Activated CD8-positive, alpha-beta T cell treated with anti-CD3 and anti-CD28 coated beads for 36 hours (primary cell): ENCODE results near the gene LUC7L2. TPM values are rescaled to one million over a fixed set of nuclear protein-coding genes. Genes with fewer than 3 reads are reported as not detected.
"Not testable (repeated sequence)": the region's sequence is repeated elsewhere in the genome, so short reads cannot be mapped to it uniquely, and the experiment has no call there.

Source experiments
- ATAC-seq: fragments of 200-7000 bp; cut with Tn5 transposase; one replicate; pipeline ENCODE4 v1.10.0; 2021; ENCODE audit warnings: mild to moderate bottlenecking, moderate library complexity
- CTCF ChIA-PET: fragments of 350-600 bp; sonication (Branson Sonifier 250); formaldehyde crosslinking; loops from one replicate; lab custom pipeline; 2021; ENCODE audit warnings: antibody characterized with exemption; lab: Charles Lee
- POLR2A ChIA-PET: fragments of 350-600 bp; sonication (Branson Sonifier 250); formaldehyde crosslinking; loops from one replicate; lab custom pipeline; 2021; ENCODE audit warnings: antibody characterized with exemption; lab: Charles Lee
- DNase-seq: peaks from one replicate; pipeline ENCODE4 v3.0.0-alpha.2; 2020
- H3K27ac Mint-ChIP-seq: one replicate; pipeline ENCODE4 v1.8.0; 2021; ENCODE audit warnings: mild to moderate bottlenecking, mixed read lengths
- H3K27me3 Mint-ChIP-seq: one replicate; pipeline ENCODE4 v1.8.0; 2021; ENCODE audit warnings: mixed read lengths
- H3K36me3 Mint-ChIP-seq: one replicate; pipeline ENCODE4 v1.8.0; 2021; ENCODE audit warnings: low read depth, mixed read lengths
- H3K4me1 Mint-ChIP-seq: one replicate; pipeline ENCODE4 v1.8.0; 2021; ENCODE audit warnings: low read depth, mixed read lengths
- H3K4me3 Mint-ChIP-seq: one replicate; pipeline ENCODE4 v1.8.0; 2021; ENCODE audit warnings: mild to moderate bottlenecking, moderate library complexity, mixed read lengths
- H3K9me3 Mint-ChIP-seq: one replicate; pipeline ENCODE4 v1.8.0; 2021; ENCODE audit warnings: mixed read lengths
- CTCF ChIP-seq: fragments of 200-600 bp; IDR thresholded peaks from one replicate; pipeline ENCODE4 v1.8.0; 2022; ENCODE audit warnings: antibody characterized with exemption, mild to moderate bottlenecking
- intact Hi-C: fragments of 100-400 bp; cut with micrococcal nuclease; formaldehyde crosslinking; loops from one replicate; pipeline ENCODE4 v1.10.0; 2022
- total RNA-seq, 2 experiments: library from RNA; stranded (reverse); gene quantifications; one replicate each; pipeline ENCODE4 v1.2.3, GENCODE V29; 2021

Gene LUC7L2
- total RNA-seq, 2 experiments from 2014 or later = 133 to 140 TPM

- DNase-seq (no peak), ATAC-seq (no peak)
- Mint-ChIP-seq H3K4me3 (no peak overlapping the region), H3K4me1 (peaks cover 30% of the 10 kb centered on the region), H3K27me3 (no peaks in the 10 kb centered on the region), H3K27ac (no peak overlapping the region), H3K36me3 (peaks cover 56% of the 10 kb centered on the region), H3K9me3 (no peaks in the 10 kb centered on the region)
- ChIA-PET CTCF (interaction anchor here (1.9 kb wide), 1 partner anchor 38 kb away, joined by 6 read pairs; no protein-coding TSS in a partner anchor), POLR2A (interaction anchor here (0.9 kb wide), 1 partner anchor 19 kb away, joined by 3 read pairs; no protein-coding TSS in a partner anchor)
- no peak for TF ChIP-seq CTCF
- intact Hi-C loops = no loop called here
Observed at GRCh38 chr7:139396323-139396951, 36.7 kb downstream of the LUC7L2 start.

- H3K27me3 Mint-ChIP-seq = no peaks in the 10 kb centered on the region
- ChIA-PET POLR2A (no interaction called here), CTCF (interaction anchor here (0.6 to 1.9 kb wide), 2 partner anchors 37 to 699 kb away, joined by 4 to 6 read pairs; no protein-coding TSS in a partner anchor)
- peak overlapping the region; percentile 6 for H3K27ac Mint-ChIP-seq
- DNase-seq = no peak
- no peak for ATAC-seq
- no peak for TF ChIP-seq CTCF
- no peak overlapping the region for H3K4me3 Mint-ChIP-seq
- intact Hi-C loops = no loop called here
- no peaks in the 10 kb centered on the region for H3K9me3 Mint-ChIP-seq
- H3K4me1 Mint-ChIP-seq = peaks cover 30% of the 10 kb centered on the region
- peaks cover 54% of the 10 kb centered on the region for H3K36me3 Mint-ChIP-seq
Observed at GRCh38 chr7:139397192-139397591, 37.5 kb downstream of the LUC7L2 start.

- intact Hi-C loops = no loop called here
- ChIA-PET POLR2A (no interaction called here), CTCF (no interaction called here)
- Mint-ChIP-seq H3K27me3 (no peaks in the 10 kb centered on the region), H3K4me3 (no peak overlapping the region), H3K4me1 (peaks cover 4% of the 10 kb centered on the region), H3K36me3 (peaks cover 61% of the 10 kb centered on the region), H3K27ac (no peak overlapping the region), H3K9me3 (no peaks in the 10 kb centered on the region)
- no peak for TF ChIP-seq CTCF
- ATAC-seq = no peak
- no peak for DNase-seq
Observed at GRCh38 chr7:139403601-139404000, 43.9 kb downstream of the LUC7L2 start.

- peaks cover 57% of the 10 kb centered on the region for H3K36me3 Mint-ChIP-seq
- TF ChIP-seq CTCF = no peak
- intact Hi-C loops = no loop called here
- H3K27ac Mint-ChIP-seq = no peak overlapping the region
- H3K4me1 Mint-ChIP-seq = peaks cover 2% of the 10 kb centered on the region
- ChIA-PET CTCF (interaction anchor here (1.2 to 1.3 kb wide), 2 partner anchors 18 to 27 kb away, joined by 3 read pairs; no protein-coding TSS in a partner anchor), POLR2A (interaction anchor here (1.8 kb wide), 1 partner anchor 16 kb away, joined by 5 read pairs; no protein-coding TSS in a partner anchor)
- ATAC-seq = no peak
- no peak for DNase-seq
- no peaks in the 10 kb centered on the region for H3K27me3 Mint-ChIP-seq
- H3K9me3 Mint-ChIP-seq = no peaks in the 10 kb centered on the region
- no peak overlapping the region for H3K4me3 Mint-ChIP-seq
Observed at GRCh38 chr7:139407555-139407954, 47.9 kb downstream of the LUC7L2 start.

GRCh38 chr7:139414743-139415402 lies 55.2 kb downstream of the LUC7L2 start:
- DNase-seq, H3K27me3 Mint-ChIP-seq, ATAC-seq, H3K27ac Mint-ChIP-seq, intact Hi-C loops, H3K4me3 Mint-ChIP-seq, H3K9me3 Mint-ChIP-seq, H3K4me1 Mint-ChIP-seq: not testable (repeated sequence)
- CTCF ChIA-PET = interaction anchor here (1.3 to 3.3 kb wide), 2 partner anchors 8 to 19 kb away, joined by 4 to 26 read pairs; no protein-coding TSS in a partner anchor
- peaks cover 51% of the 10 kb centered on the region for H3K36me3 Mint-ChIP-seq
- POLR2A ChIA-PET = interaction anchor here (0.8 to 1.6 kb wide), 4 partner anchors 11 to 44 kb away, joined by 3 to 5 read pairs (median 3); no protein-coding TSS in a partner anchor
